Activated CD4-positive, alpha-beta T cell treated with anti-CD3 and anti-CD28 coated beads for 36 hours (primary cell): ENCODE measurements around the gene TACC2. TPM values are rescaled to one million over a fixed set of nuclear protein-coding genes. Genes with fewer than 3 reads are reported as not detected.
"Not testable (repeated sequence)": the region's sequence is repeated elsewhere in the genome, so short reads cannot be mapped to it uniquely, and the experiment has no call there.

Experiments used
- ATAC-seq: fragments of 200-7000 bp; cut with Tn5 transposase; one replicate; pipeline ENCODE4 v1.10.0; 2021; ENCODE audit warnings: mild to moderate bottlenecking, moderate library complexity
- CTCF ChIA-PET: fragments of 350-600 bp; sonication (Branson Sonifier 250); formaldehyde crosslinking; loops from one replicate; lab custom pipeline; 2021; ENCODE audit warnings: antibody characterized with exemption; lab: Charles Lee
- POLR2A ChIA-PET: fragments of 350-600 bp; sonication (Branson Sonifier 250); formaldehyde crosslinking; loops from one replicate; lab custom pipeline; 2021; ENCODE audit warnings: antibody characterized with exemption, inconsistent platforms; lab: Charles Lee
- DNase-seq: peaks from one replicate; pipeline ENCODE4 v3.0.0-alpha.2; 2020
- H3K27ac Mint-ChIP-seq: one replicate; pipeline ENCODE4 v1.8.0; 2021; ENCODE audit warnings: mixed read lengths
- H3K27me3 Mint-ChIP-seq: one replicate; pipeline ENCODE4 v1.8.0; 2021; ENCODE audit warnings: mixed read lengths
- H3K36me3 Mint-ChIP-seq: one replicate; pipeline ENCODE4 v1.8.0; 2021; ENCODE audit warnings: low read depth, mixed read lengths
- H3K4me1 Mint-ChIP-seq: one replicate; pipeline ENCODE4 v1.8.0; 2021; ENCODE audit warnings: mixed read lengths
- H3K4me3 Mint-ChIP-seq: one replicate; pipeline ENCODE4 v1.8.0; 2021; ENCODE audit warnings: mild to moderate bottlenecking, moderate library complexity, mixed read lengths
- H3K9me3 Mint-ChIP-seq: one replicate; pipeline ENCODE4 v1.8.0; 2021; ENCODE audit warnings: low read depth, mixed read lengths
- intact Hi-C, 2 experiments: fragments of 100-400 bp; cut with DNase I in 1 of 2; cut with micrococcal nuclease in 1 of 2; formaldehyde crosslinking; loops; one replicate each; pipeline versions ENCODE4 v1.14.2 to v1.15.1; 2022 to 2024; cut with DNase I, micrococcal nuclease
- total RNA-seq, 2 experiments: library from RNA; stranded (reverse); gene quantifications; one replicate each; pipeline ENCODE4 v1.2.3, GENCODE V29; 2021

The TACC2 gene
- total RNA-seq, 2 experiments from 2014 or later: not detected

GRCh38 chr10:121959671-121960070 lies 29.3 kb upstream of the TACC2 start:
- intact Hi-C loops: no loop called here
- peaks cover 31% of the 10 kb centered on the region for H3K36me3 Mint-ChIP-seq
- CTCF ChIA-PET: no interaction called here
- peak; percentile 74 for ATAC-seq
- POLR2A ChIA-PET: no interaction called here
- H3K4me1 Mint-ChIP-seq: peaks cover 19% of the 10 kb centered on the region
- no peak overlapping the region for H3K27ac Mint-ChIP-seq
- no peaks in the 10 kb centered on the region for H3K27me3 Mint-ChIP-seq
- H3K9me3 Mint-ChIP-seq: no peaks in the 10 kb centered on the region
- no peak overlapping the region for H3K4me3 Mint-ChIP-seq
- DNase-seq: no peak

GRCh38 chr10:121961456-121961855 lies 27.5 kb upstream of the TACC2 start:
- Mint-ChIP-seq H3K4me3 (no peak overlapping the region), H3K27me3 (no peaks in the 10 kb centered on the region), H3K36me3 (peaks cover 33% of the 10 kb centered on the region), H3K9me3 (no peaks in the 10 kb centered on the region), H3K27ac (no peak overlapping the region), H3K4me1 (peaks cover 14% of the 10 kb centered on the region)
- ATAC-seq (no peak), DNase-seq (no peak)
- POLR2A ChIA-PET: no interaction called here
- CTCF ChIA-PET: interaction anchor here (0.5 to 1.1 kb wide), 2 partner anchors 11 to 475 kb away, joined by 3 read pairs; no protein-coding TSS in a partner anchor
- intact Hi-C loops: no loop called here

GRCh38 chr10:121965996-121966395 lies 23.0 kb upstream of the TACC2 start:
- no peak for ATAC-seq
- no peak overlapping the region for H3K4me3 Mint-ChIP-seq
- POLR2A ChIA-PET: interaction anchor here (1.2 kb wide), 1 partner anchor 14 kb away, joined by 3 read pairs; no protein-coding TSS in a partner anchor

GRCh38 chr10:121969086-121969485 lies 19.9 kb upstream of the TACC2 start:
- H3K9me3 Mint-ChIP-seq, ATAC-seq, DNase-seq, intact Hi-C loops, H3K27me3 Mint-ChIP-seq, H3K4me3 Mint-ChIP-seq, H3K27ac Mint-ChIP-seq, POLR2A ChIA-PET: not testable (repeated sequence)
- CTCF ChIA-PET: interaction anchor here (0.8 kb wide), 1 partner anchor 285 kb away, joined by 3 read pairs; no protein-coding TSS in a partner anchor
- Mint-ChIP-seq H3K4me1 (peaks cover 16% of the 10 kb centered on the region), H3K36me3 (peaks cover 48% of the 10 kb centered on the region)

More at GRCh38 chr10:121965996-121966395, 23.0 kb upstream of the TACC2 start:
- H3K9me3 Mint-ChIP-seq: no peaks in the 10 kb centered on the region
- CTCF ChIA-PET: no interaction called here
- DNase-seq: no peak
- no peaks in the 10 kb centered on the region for H3K4me1 Mint-ChIP-seq
- intact Hi-C loops: no loop called here
- no peaks in the 10 kb centered on the region for H3K27me3 Mint-ChIP-seq
- peaks cover 37% of the 10 kb centered on the region for H3K36me3 Mint-ChIP-seq
- no peak overlapping the region for H3K27ac Mint-ChIP-seq

DNA sequence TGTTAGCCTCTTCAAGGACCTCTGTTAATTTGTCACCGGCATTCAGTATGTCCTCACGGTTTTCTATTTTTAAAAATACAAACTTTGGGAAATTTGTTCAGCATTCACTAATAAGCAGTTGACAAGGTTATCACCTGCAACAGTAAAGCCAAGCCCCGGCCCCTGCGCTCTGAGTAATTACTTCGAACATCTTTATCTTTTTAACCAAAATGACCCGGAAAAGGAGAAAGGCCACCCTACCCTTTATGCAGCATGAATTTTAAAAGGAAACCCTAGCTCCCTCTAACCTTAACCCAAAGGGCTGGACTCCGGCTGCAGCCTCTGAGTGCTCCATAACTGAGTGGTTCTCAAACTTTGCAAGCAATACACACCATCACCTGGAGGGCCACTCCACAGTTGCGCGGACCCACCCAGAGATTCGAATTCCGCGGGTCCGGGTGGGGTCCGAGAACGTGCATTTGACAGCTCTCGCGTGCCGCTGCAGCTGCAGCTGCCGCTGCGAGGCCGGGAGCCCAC lies 14.9 kb upstream of the TACC2 start:
- Mint-ChIP-seq H3K4me3 (peak overlapping the region; percentile 81), H3K9me3 (peaks cover 7% of the 10 kb centered on the region), H3K4me1 (peaks cover 19% of the 10 kb centered on the region), H3K27me3 (no peaks in the 10 kb centered on the region), H3K36me3 (peaks cover 25% of the 10 kb centered on the region), H3K27ac (peak overlapping the region; percentile 8)
- no peak for ATAC-seq
- POLR2A ChIA-PET: no interaction called here
- CTCF ChIA-PET: no interaction called here
- intact Hi-C loops: loop anchor here (1.0 to 10.0 kb wide), 5 partner anchors 45 to 1181 kb away; partner anchors contain the start of genes ATE1 (in 2 of the 2), BUB3 (in 1 of the 2), C10orf88 (in 1 of the 2) and PLEKHA1 (in 1 of the 2)
- no peak for DNase-seq

DNA sequence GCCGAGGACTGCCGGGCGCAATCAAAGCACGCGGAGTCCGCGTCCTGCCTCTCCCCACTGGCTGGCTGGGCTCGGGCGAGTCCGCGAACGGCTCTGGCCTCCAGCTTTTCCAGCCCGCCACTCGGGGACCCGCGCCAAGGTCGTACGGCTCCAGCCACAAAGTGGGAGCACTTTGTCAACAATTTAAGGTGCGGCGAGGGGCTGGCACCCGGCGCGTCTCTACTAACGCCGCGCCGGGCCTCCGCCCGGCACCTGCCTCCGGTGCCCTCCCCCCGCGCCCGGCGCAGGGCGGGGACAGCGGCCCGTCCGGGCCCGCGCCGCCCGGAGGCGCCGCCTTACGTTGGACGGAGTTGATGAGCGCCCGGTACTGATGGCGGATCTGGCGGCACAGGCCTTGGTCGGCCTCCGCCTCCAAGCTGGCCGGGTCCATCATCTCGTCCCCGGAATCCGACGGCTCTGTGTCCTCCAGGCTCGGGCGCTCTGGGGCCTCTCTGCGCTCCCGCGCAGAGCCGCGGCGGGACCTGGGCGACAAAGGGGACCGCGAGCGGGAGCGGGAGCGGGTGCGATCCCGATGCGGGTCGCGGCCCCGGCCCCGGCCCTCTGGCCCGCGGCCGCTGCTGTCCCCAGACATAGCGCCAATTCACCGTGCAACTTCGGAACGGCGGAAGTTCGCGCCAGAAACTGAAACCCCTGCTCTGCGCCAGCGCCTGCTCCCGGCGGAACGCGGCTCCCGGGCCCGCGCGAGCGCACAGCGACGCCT lies 14.2 kb upstream of the TACC2 start, which contains the start of gene NSMCE4A:
Gene NSMCE4A (minus strand): TSS at position 683 of the 760 bp plus-strand sequence. CDS start 52 bp downstream, at position 631.
- intact Hi-C loops: loop anchor here (1.0 to 10.0 kb wide), 5 partner anchors 46 to 1180 kb away; partner anchors contain the start of genes ATE1 (in 2 of the 2), BUB3 (in 1 of the 2), C10orf88 (in 1 of the 2) and PLEKHA1 (in 1 of the 2)
- ATAC-seq (peak; percentile 87), DNase-seq (peak; percentile 85)
- H3K27ac Mint-ChIP-seq: peak within 1 kb of the TSS; percentile 42
- H3K4me1 Mint-ChIP-seq: peaks cover 19% of the 10 kb centered on the region
- H3K36me3 Mint-ChIP-seq: peaks cover 25% of the 10 kb centered on the region
- peak within 1 kb of the TSS; percentile 81 for H3K4me3 Mint-ChIP-seq
- CTCF ChIA-PET: no interaction called here
- POLR2A ChIA-PET: no interaction called here
- H3K9me3 Mint-ChIP-seq: peaks cover 7% of the 10 kb centered on the region
- H3K27me3 Mint-ChIP-seq: no peaks in the 10 kb centered on the region

DNA sequence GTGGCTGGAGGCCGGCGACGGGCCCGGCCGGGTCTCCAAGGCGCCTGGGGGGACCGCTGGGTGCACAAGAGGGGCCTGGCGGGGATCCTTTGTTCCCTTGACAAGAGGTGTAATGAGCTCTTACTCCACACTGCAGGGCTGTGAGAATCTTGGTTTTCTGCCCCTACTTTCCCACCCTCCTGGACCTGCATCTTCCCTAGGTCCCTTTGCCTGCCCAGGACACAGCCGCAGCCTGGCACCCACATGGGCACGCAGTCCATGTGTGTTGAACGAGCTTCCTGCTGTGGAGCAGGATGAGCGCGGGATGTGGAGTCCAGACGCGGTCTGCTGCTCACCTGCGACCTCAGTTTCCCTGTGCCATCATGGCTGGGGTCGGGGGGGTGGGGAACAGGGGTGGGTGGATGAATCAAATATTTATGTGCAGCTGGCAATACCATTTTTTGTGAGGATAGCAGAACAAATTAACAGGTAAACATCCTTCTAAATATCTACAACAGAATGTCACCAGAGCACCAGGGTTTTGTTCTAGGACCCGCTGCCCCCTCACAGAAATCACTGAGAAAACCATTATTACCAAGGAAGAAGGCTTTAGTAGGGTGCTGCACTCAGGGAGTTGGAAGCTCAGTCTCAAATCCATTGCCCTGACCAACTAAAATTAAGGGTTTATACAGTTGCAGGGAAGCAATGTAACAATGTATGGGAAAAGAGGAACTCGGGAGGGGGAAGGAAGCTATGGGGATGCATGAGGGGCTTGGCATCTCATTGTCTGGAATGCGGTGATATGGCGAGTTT lies 13.5 kb upstream of the TACC2 start:
- CTCF ChIA-PET: no interaction called here
- Mint-ChIP-seq H3K36me3 (peaks cover 24% of the 10 kb centered on the region), H3K9me3 (peaks cover 7% of the 10 kb centered on the region), H3K4me1 (peaks cover 19% of the 10 kb centered on the region), H3K27me3 (no peaks in the 10 kb centered on the region), H3K4me3 (peak overlapping the region; percentile 81), H3K27ac (peak overlapping the region; percentile 42)
- POLR2A ChIA-PET: no interaction called here
- DNase-seq (no peak), ATAC-seq (peak; percentile 17)
- intact Hi-C loops: loop anchor here (2.0 to 10.0 kb wide), 4 partner anchors 47 to 1179 kb away; partner anchors contain the start of genes ATE1 (in 1 of the 2), BUB3 (in 1 of the 2), C10orf88 (in 1 of the 2) and PLEKHA1 (in 1 of the 2)

DNA sequence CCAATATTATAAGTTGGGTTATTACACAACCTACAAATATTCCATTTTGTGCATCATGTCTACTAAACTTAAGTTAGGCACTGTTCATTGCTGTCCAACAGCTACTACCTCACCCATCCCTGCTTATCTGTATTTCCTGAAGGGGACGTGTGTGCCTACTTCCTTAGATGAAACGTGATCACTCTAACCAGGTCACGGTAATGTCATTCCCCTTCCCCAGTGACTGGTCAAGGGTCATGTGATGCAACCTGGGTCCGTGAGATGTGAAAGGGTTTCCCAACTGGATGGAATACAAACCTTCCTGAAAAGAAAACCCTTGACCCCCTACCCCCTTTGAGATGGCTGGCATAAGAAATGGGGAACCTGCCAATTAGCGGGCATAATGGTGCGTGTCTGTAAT lies 12.4 kb upstream of the TACC2 start:
- intact Hi-C loops: loop anchor here in 1 of 2 experiments (10.0 kb wide), 3 partner anchors 398 to 1178 kb away; partner anchors contain the start of genes BUB3, C10orf88 and PLEKHA1
- ATAC-seq (no peak), DNase-seq (no peak)
- no peak overlapping the region for H3K27ac Mint-ChIP-seq
- no peak overlapping the region for H3K4me3 Mint-ChIP-seq
- H3K9me3 Mint-ChIP-seq: peaks cover 7% of the 10 kb centered on the region
- H3K36me3 Mint-ChIP-seq: peaks cover 15% of the 10 kb centered on the region
- no peaks in the 10 kb centered on the region for H3K27me3 Mint-ChIP-seq
- H3K4me1 Mint-ChIP-seq: peaks cover 19% of the 10 kb centered on the region
- ChIA-PET CTCF (no interaction called here), POLR2A (no interaction called here)

GRCh38 chr10:121978511-121978910 lies 10.5 kb upstream of the TACC2 start:
- DNase-seq (no peak), ATAC-seq (no peak)
- Mint-ChIP-seq H3K4me1 (peaks cover 6% of the 10 kb centered on the region), H3K27ac (no peak overlapping the region), H3K9me3 (peaks cover 7% of the 10 kb centered on the region), H3K27me3 (no peaks in the 10 kb centered on the region), H3K4me3 (no peak overlapping the region), H3K36me3 (peaks cover 3% of the 10 kb centered on the region)
- ChIA-PET POLR2A (no interaction called here), CTCF (no interaction called here)
- intact Hi-C loops: loop anchor here in 1 of 2 experiments (10.0 kb wide), 3 partner anchors 396 to 1176 kb away; partner anchors contain the start of genes BUB3, C10orf88 and PLEKHA1

- POLR2A ChIA-PET: no interaction called here
- Mint-ChIP-seq H3K36me3 (peaks cover 5% of the 10 kb centered on the region), H3K9me3 (peaks cover 14% of the 10 kb centered on the region), H3K27ac (no peak overlapping the region), H3K27me3 (peaks cover 2% of the 10 kb centered on the region), H3K4me1 (no peaks in the 10 kb centered on the region), H3K4me3 (no peak overlapping the region)
- no peak for DNase-seq
- no peak for ATAC-seq
- CTCF ChIA-PET: no interaction called here
- intact Hi-C loops: no loop called here
These were observed 7.6 kb upstream of the TACC2 start for GRCh38 chr10:121981346-121981745.

DNA sequence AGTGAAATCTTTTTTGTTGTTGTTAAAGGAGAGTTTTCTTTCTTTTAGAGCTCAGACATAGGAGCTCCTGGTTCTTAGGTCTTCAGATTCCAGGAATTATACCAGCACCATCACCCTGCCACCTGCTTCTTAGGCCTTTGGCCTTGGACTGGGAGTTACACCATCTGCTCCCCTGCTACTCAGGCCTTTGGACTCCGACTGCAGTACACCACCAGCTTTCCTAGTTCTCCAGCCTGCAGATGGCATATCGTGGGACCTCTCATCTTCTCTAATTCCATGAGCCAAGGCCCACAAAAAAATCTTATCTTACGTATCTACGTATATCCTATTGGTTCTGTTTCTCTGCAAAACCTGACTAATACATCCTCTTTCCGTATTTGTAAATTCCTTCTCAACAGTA lies 5.1 kb upstream of the TACC2 start:
- intact Hi-C loops: no loop called here
- H3K9me3 Mint-ChIP-seq: peaks cover 13% of the 10 kb centered on the region
- ChIA-PET POLR2A (no interaction called here), CTCF (no interaction called here)
- peaks cover 5% of the 10 kb centered on the region for H3K36me3 Mint-ChIP-seq
- DNase-seq: no peak
- H3K4me3 Mint-ChIP-seq: no peak overlapping the region
- H3K4me1 Mint-ChIP-seq: peaks cover 8% of the 10 kb centered on the region
- ATAC-seq: no peak
- H3K27ac Mint-ChIP-seq: no peak overlapping the region
- peaks cover 11% of the 10 kb centered on the region for H3K27me3 Mint-ChIP-seq
